H9 (cell line): Measurements from ENCODE around the gene MIEF1. TPM values are rescaled to one million over a fixed set of nuclear protein-coding genes. Genes with fewer than 3 reads are reported as not detected.

Source experiments
- DNase-seq: peaks from one replicate; pipeline ENCODE4 v3.0.0-alpha.2; 2017
- H2AFZ ChIP-seq: one replicate; pipeline ENCODE4 v1.6.1; 2013; ENCODE audit warnings: mild to moderate bottlenecking, low read length, control low read depth, moderate library complexity
- H2AK5ac ChIP-seq: 2 replicates; pipeline ENCODE4 v1.6.1; 2013; ENCODE audit warnings: low read length, control low read depth, mixed read lengths; ENCODE audit not compliant: insufficient read length
- H2BK120ac ChIP-seq: one replicate; pipeline ENCODE4 v1.6.1; 2013; ENCODE audit warnings: low read depth, mild to moderate bottlenecking, low read length, control low read depth, inconsistent platforms; ENCODE audit not compliant: poor library complexity, severe bottlenecking
- H2BK12ac ChIP-seq: 2 replicates; pipeline ENCODE4 v1.6.1; 2013; ENCODE audit warnings: low read length, control low read depth, mixed read lengths, low read depth; ENCODE audit not compliant: insufficient read length
- H2BK15ac ChIP-seq: 2 replicates; pipeline ENCODE4 v1.6.1; 2013; ENCODE audit warnings: low read depth, low read length, control low read depth
- H2BK20ac ChIP-seq: one replicate; pipeline ENCODE4 v1.6.1; 2013; ENCODE audit warnings: low read depth, mild to moderate bottlenecking, low read length, control low read depth, inconsistent platforms; ENCODE audit not compliant: poor library complexity, severe bottlenecking
- H2BK5ac ChIP-seq: 2 replicates; pipeline ENCODE4 v1.6.1; 2013; ENCODE audit warnings: low read length, control low read depth, mixed read lengths; ENCODE audit not compliant: insufficient read length
- H3K14ac ChIP-seq: 2 replicates; pipeline ENCODE4 v1.6.1; 2013; ENCODE audit warnings: low read length, control low read depth; ENCODE audit not compliant: insufficient read depth
- H3K18ac ChIP-seq: 2 replicates; pipeline ENCODE4 v1.6.1; 2013; ENCODE audit warnings: low read depth, mild to moderate bottlenecking, mixed read lengths, low read length, control low read depth; ENCODE audit not compliant: insufficient read length
- H3K23ac ChIP-seq: 2 replicates; pipeline ENCODE4 v1.6.1; 2013; ENCODE audit warnings: low read length, control low read depth, mixed read lengths, low read depth; ENCODE audit not compliant: insufficient read length
- H3K23me2 ChIP-seq: 2 replicates; pipeline ENCODE4 v1.6.1; 2013; ENCODE audit warnings: low read depth, mild to moderate bottlenecking, mixed read lengths, low read length, control low read depth; ENCODE audit not compliant: insufficient read length, poor library complexity, severe bottlenecking
- H3K27ac ChIP-seq: 2 replicates; pipeline ENCODE4 v1.5.1; 2013; ENCODE audit warnings: low read length, control low read depth, mixed read lengths, low read depth; ENCODE audit not compliant: insufficient read length
- H3K27me3 ChIP-seq: 2 replicates; pipeline ENCODE4 v1.6.1; 2013; ENCODE audit warnings: low read length, control low read depth, inconsistent platforms; ENCODE audit not compliant: insufficient read depth
- H3K4ac ChIP-seq: 2 replicates; pipeline ENCODE4 v1.6.1; 2013; ENCODE audit warnings: low read depth, mild to moderate bottlenecking, control low read depth, inconsistent platforms, low read length, moderate library complexity
- H3K4me1 ChIP-seq: 2 replicates; pipeline ENCODE4 v1.6.1; 2013; ENCODE audit warnings: low read length, control low read depth, inconsistent platforms; ENCODE audit not compliant: insufficient read depth
- H3K4me2 ChIP-seq: 2 replicates; pipeline ENCODE4 v1.6.1; 2013; ENCODE audit warnings: low read length, control low read depth, mixed read lengths; ENCODE audit not compliant: insufficient read length, insufficient read depth
- H3K56ac ChIP-seq: 2 replicates; pipeline ENCODE4 v1.6.1; 2013; ENCODE audit warnings: low read depth, mild to moderate bottlenecking, mixed read lengths, low read length, control low read depth; ENCODE audit not compliant: insufficient read length
- H3K79me1 ChIP-seq: 2 replicates; pipeline ENCODE4 v1.6.1; 2013; ENCODE audit warnings: low read depth, mild to moderate bottlenecking, moderate library complexity, low read length, control low read depth, inconsistent platforms; ENCODE audit not compliant: insufficient read depth, poor library complexity, severe bottlenecking
- H3K79me2 ChIP-seq: 2 replicates; pipeline ENCODE4 v1.6.1; 2013; ENCODE audit warnings: low read length, control low read depth, inconsistent platforms; ENCODE audit not compliant: insufficient read depth
- H3K9ac ChIP-seq: 2 replicates; pipeline ENCODE4 v1.6.1; 2013; ENCODE audit warnings: low read length, control low read depth, mixed read lengths; ENCODE audit not compliant: insufficient read length; ENCODE audit errors: extremely low read depth
- H3K9me3 ChIP-seq: one replicate; pipeline ENCODE4 v1.6.1; 2013; ENCODE audit warnings: low read depth, low read length, inconsistent platforms; ENCODE audit not compliant: control insufficient read depth
- H3T11ph ChIP-seq: one replicate; pipeline ENCODE4 v1.6.1; 2013; ENCODE audit warnings: mild to moderate bottlenecking, low read length, control low read depth, inconsistent platforms
- H4K20me1 ChIP-seq: one replicate; pipeline ENCODE4 v1.6.1; 2013; ENCODE audit not compliant: control insufficient read depth, insufficient read length, insufficient read depth
- H4K5ac ChIP-seq: 2 replicates; pipeline ENCODE4 v1.6.1; 2013; ENCODE audit warnings: low read depth, mild to moderate bottlenecking, mixed read lengths, low read length, control low read depth; ENCODE audit not compliant: insufficient read length
- H4K8ac ChIP-seq: replicated peaks from 2 replicates; pipeline ENCODE4 v1.6.1; 2013; ENCODE audit warnings: low read length, control low read depth, mixed read lengths, low read depth; ENCODE audit not compliant: insufficient read length
- H4K91ac ChIP-seq: 2 replicates; pipeline ENCODE4 v1.6.1; 2013; ENCODE audit warnings: low read depth, mild to moderate bottlenecking, moderate library complexity, mixed read lengths, low read length, control low read depth; ENCODE audit not compliant: insufficient read length
- H3K27ac Mint-ChIP-seq, 3 experiments: 2 replicates in 2 of 3; 3 replicates in 1 of 3; pipeline ENCODE4 v1.8.0; 2020 to 2021; ENCODE audit warnings: mixed read lengths in 3 of 3, mild to moderate bottlenecking in 1 of 3, moderate library complexity in 1 of 3
- H3K27me3 Mint-ChIP-seq: 2 replicates; pipeline ENCODE4 v1.8.0; 2021; ENCODE audit warnings: low read depth, mild to moderate bottlenecking, moderate library complexity, mixed read lengths
- H3K36me3 Mint-ChIP-seq, 3 experiments: 2 replicates in 2 of 3; 3 replicates in 1 of 3; pipeline ENCODE4 v1.8.0; 2020 to 2021; ENCODE audit warnings: low read depth in 3 of 3, mixed read lengths in 3 of 3; ENCODE audit not compliant: insufficient read depth in 1 of 3
- H3K4me1 Mint-ChIP-seq, 2 experiments: 2 replicates each; pipeline ENCODE4 v1.8.0; 2020; ENCODE audit warnings: mixed read lengths in 2 of 2
- H3K4me3 Mint-ChIP-seq, 2 experiments: 2 replicates in 1 of 2; 3 replicates in 1 of 2; pipeline ENCODE4 v1.8.0; 2020 to 2021; ENCODE audit warnings: mild to moderate bottlenecking in 2 of 2, mixed read lengths in 2 of 2, moderate library complexity in 1 of 2
- H3K9me3 Mint-ChIP-seq, 2 experiments: 2 replicates in 1 of 2; 3 replicates in 1 of 2; pipeline ENCODE4 v1.8.0; 2020; ENCODE audit warnings: mild to moderate bottlenecking in 2 of 2, mixed read lengths in 2 of 2, moderate library complexity in 1 of 2
- WGBS: extraction: QIAGEN DNeasy Blood & Tissue Kit; methylation state at CpG from one replicate; pipeline ENCODE4 v1.1.7; 2013; ENCODE audit warnings: missing lambda C conversion rate, low lambda C conversion rate, mixed read lengths; ENCODE audit not compliant: insufficient read length; ENCODE audit errors: extremely low coverage; 5-methylcytosine and 5-hydroxymethylcytosine counted together
- total RNA-seq: library from RNA; stranded (reverse); gene quantifications from 2 replicates; pipeline ENCODE4 v1.2.1, GENCODE V29; 2021
- TF ChIP-seq, protein P1 (sequence below): fragments of 200-600 bp; sonication (generic); conservative IDR thresholded peaks from 3 replicates; pipeline ENCODE4 v1.8.0; 2021; ENCODE audit warnings: antibody characterized with exemption, mild to moderate bottlenecking

MIEF1 gene
- total RNA-seq, 1 experiment from 2014 or later = 32.6 TPM

DNA sequence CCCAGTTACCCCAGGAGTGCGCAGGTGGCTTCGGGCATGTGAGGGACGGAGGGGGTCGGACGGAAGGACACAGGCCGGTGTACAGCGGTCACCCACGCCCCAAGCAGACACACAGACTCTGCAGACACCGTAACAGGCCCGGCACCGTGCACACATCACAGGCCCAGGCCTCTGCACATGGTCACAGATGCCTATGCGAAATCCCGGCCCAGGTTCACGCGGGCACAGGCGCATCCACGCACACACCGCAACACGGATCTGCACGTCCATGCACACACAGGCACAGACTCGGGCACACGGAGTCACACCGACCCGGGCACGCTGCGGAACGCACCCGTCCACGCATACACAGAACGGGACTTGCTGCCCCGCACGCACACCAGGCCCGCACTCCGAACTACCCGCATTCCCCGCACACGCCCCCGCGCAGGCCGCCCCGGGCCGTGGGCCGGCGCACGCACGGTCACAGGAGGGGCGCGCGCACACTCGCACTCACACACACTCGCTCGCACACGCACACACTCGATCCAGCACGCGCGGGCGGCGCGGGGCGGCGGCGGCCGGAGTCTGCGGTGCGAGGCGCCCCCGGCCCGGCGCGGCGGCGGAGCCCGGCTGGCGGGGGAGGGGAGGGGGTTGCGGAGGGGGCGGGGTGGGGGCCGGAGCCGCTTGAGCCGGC, 45.4 kb upstream of the MIEF1 start, which contains the start of gene MGAT3:
Gene MGAT3 (plus strand): TSS at position 491 of the 676 bp plus-strand sequence. CDS start 30,336 bp downstream, outside the sequence.
- Histone ChIP-seq H2BK12ac (no peak within 1 kb of the TSS), H3K56ac (no peak within 1 kb of the TSS), H3K14ac (no peak within 1 kb of the TSS), H2AK5ac (no peak within 1 kb of the TSS), H2BK5ac (no peak within 1 kb of the TSS), H3K23ac (no peak within 1 kb of the TSS), H3K4me1 (0 out of 2 replicates have a peak, but pooled peaks cover 2% of the 10 kb centered on the region), H2BK120ac (no peak within 1 kb of the TSS), H2AFZ (no peak within 1 kb of the TSS), H4K8ac (no peak within 1 kb of the TSS), H3K9ac (no peak within 1 kb of the TSS), H3K9me3 (no peaks in the 10 kb centered on the region), H3K4me2 (no peak within 1 kb of the TSS), H4K5ac (no peak within 1 kb of the TSS), H3K18ac (no peak within 1 kb of the TSS), H4K20me1 (no peaks in the 10 kb centered on the region), H3K79me1 (no peaks in the 10 kb centered on the region), H2BK20ac (no peak within 1 kb of the TSS), H3K4ac (no peak within 1 kb of the TSS), H3K27me3 (peaks cover 5% of the 10 kb centered on the region; the same call in 1 of the 2 replicates), H2BK15ac (no peak within 1 kb of the TSS), H3K23me2 (peaks cover 3% of the 10 kb centered on the region), H3K79me2 (no peaks in the 10 kb centered on the region), H3T11ph (no peak within 1 kb of the TSS), H3K27ac (no peak within 1 kb of the TSS), H4K91ac (no peak within 1 kb of the TSS)
- Mint-ChIP-seq H3K9me3 (no peaks in the 10 kb centered on the region), H3K27me3 (peaks cover 72% of the 10 kb centered on the region), H3K36me3 (peaks cover 0 to 3% (median 0%) of the 10 kb centered on the region in 3 experiments; a peak in 1 of 7 replicates), H3K4me3 (peak within 1 kb of the TSS; percentile 69 to 84), H3K27ac (no peak within 1 kb of the TSS), H3K4me1 (peaks cover 28 to 37% of the 10 kb centered on the region in 2 experiments)
- no peak for DNase-seq
- WGBS = no CpG with 5 or more reads among the region's 80 CpGs
- TF ChIP-seq, protein P1, sequence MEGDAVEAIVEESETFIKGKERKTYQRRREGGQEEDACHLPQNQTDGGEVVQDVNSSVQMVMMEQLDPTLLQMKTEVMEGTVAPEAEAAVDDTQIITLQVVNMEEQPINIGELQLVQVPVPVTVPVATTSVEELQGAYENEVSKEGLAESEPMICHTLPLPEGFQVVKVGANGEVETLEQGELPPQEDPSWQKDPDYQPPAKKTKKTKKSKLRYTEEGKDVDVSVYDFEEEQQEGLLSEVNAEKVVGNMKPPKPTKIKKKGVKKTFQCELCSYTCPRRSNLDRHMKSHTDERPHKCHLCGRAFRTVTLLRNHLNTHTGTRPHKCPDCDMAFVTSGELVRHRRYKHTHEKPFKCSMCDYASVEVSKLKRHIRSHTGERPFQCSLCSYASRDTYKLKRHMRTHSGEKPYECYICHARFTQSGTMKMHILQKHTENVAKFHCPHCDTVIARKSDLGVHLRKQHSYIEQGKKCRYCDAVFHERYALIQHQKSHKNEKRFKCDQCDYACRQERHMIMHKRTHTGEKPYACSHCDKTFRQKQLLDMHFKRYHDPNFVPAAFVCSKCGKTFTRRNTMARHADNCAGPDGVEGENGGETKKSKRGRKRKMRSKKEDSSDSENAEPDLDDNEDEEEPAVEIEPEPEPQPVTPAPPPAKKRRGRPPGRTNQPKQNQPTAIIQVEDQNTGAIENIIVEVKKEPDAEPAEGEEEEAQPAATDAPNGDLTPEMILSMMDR = no peak
